IPS-20b (cell line): ENCODE measurements around the gene NUB1.

Experiments
- H3K27ac ChIP-seq: one replicate; pipeline ENCODE4 v1.5.1; 2013; ENCODE audit warnings: low read length
- H3K27me3 ChIP-seq: 2 replicates; pipeline ENCODE4 v1.6.1; 2013; ENCODE audit warnings: mild to moderate bottlenecking, low read length, inconsistent platforms; ENCODE audit not compliant: insufficient read depth
- H3K36me3 ChIP-seq: 2 replicates; pipeline ENCODE4 v1.6.1; 2013; ENCODE audit warnings: low read depth, mild to moderate bottlenecking, inconsistent platforms, low read length, moderate library complexity; ENCODE audit not compliant: insufficient read depth
- H3K4me1 ChIP-seq: 2 replicates; pipeline ENCODE4 v1.6.1; 2013; ENCODE audit warnings: mild to moderate bottlenecking, control low read depth, inconsistent platforms, low read length, moderate library complexity; ENCODE audit not compliant: insufficient read depth
- H3K4me3 ChIP-seq: 2 replicates; pipeline ENCODE4 v1.5.1; 2013; ENCODE audit warnings: mild to moderate bottlenecking, low read length, inconsistent platforms
- H3K9ac ChIP-seq: 2 replicates; pipeline ENCODE4 v1.6.1; 2013; ENCODE audit warnings: low read depth, mild to moderate bottlenecking, inconsistent platforms, low read length, moderate library complexity
- H3K9me3 ChIP-seq: 2 replicates; pipeline ENCODE4 v1.6.1; 2013; ENCODE audit warnings: mild to moderate bottlenecking, low read depth, low read length, inconsistent platforms; ENCODE audit not compliant: insufficient read depth

Gene NUB1

GRCh38 chr7:151387161-151388006, 45.8 kb downstream of the NUB1 start:
- Histone ChIP-seq H3K4me1 (no peaks in the 10 kb centered on the region; the same call in 1 of the 2 replicates), H3K27me3 (peaks cover 25% of the 10 kb centered on the region), H3K9me3 (no peaks in the 10 kb centered on the region), H3K4me3 (no peak overlapping the region), H3K36me3 (no peaks in the 10 kb centered on the region), H3K27ac (no peak overlapping the region), H3K9ac (no peak overlapping the region)

GRCh38 chr7:151388007-151388297, 46.3 kb downstream of the NUB1 start:
- Histone ChIP-seq H3K4me3 (no peak overlapping the region), H3K9me3 (no peaks in the 10 kb centered on the region), H3K27ac (no peak overlapping the region), H3K27me3 (peaks cover 19% of the 10 kb centered on the region), H3K4me1 (no peaks in the 10 kb centered on the region), H3K36me3 (no peaks in the 10 kb centered on the region), H3K9ac (no peak overlapping the region)

GRCh38 chr7:151388430-151388829, 46.8 kb downstream of the NUB1 start:
- H3K27me3 ChIP-seq = peaks cover 14% of the 10 kb centered on the region
- H3K9me3 ChIP-seq = no peaks in the 10 kb centered on the region
- H3K4me3 ChIP-seq = no peak overlapping the region

GRCh38 chr7:151389096-151389767, 47.6 kb downstream of the NUB1 start:
- Histone ChIP-seq H3K36me3 (no peaks in the 10 kb centered on the region), H3K9ac (no peak overlapping the region), H3K9me3 (no peaks in the 10 kb centered on the region), H3K27ac (no peak overlapping the region), H3K4me1 (no peaks in the 10 kb centered on the region), H3K4me3 (no peak overlapping the region), H3K27me3 (peaks cover 6% of the 10 kb centered on the region)

More at GRCh38 chr7:151388430-151388829, 46.8 kb downstream of the NUB1 start:
- Histone ChIP-seq H3K9ac (no peak overlapping the region), H3K36me3 (no peaks in the 10 kb centered on the region), H3K27ac (no peak overlapping the region), H3K4me1 (no peaks in the 10 kb centered on the region)

- Histone ChIP-seq H3K36me3 (no peaks in the 10 kb centered on the region), H3K4me1 (no peaks in the 10 kb centered on the region), H3K27ac (no peak overlapping the region), H3K27me3 (no peaks in the 10 kb centered on the region), H3K4me3 (no peak overlapping the region), H3K9me3 (no peaks in the 10 kb centered on the region), H3K9ac (no peak overlapping the region)
These were observed 48.4 kb downstream of the NUB1 start for GRCh38 chr7:151389768-151390597.

GRCh38 chr7:151390598-151391357, 49.2 kb downstream of the NUB1 start:
- no peaks in the 10 kb centered on the region for H3K4me1 ChIP-seq
- H3K4me3 ChIP-seq = no peak overlapping the region
- no peaks in the 10 kb centered on the region for H3K9me3 ChIP-seq
- H3K36me3 ChIP-seq = no peaks in the 10 kb centered on the region
- H3K27ac ChIP-seq = no peak overlapping the region
- H3K27me3 ChIP-seq = no peaks in the 10 kb centered on the region
- H3K9ac ChIP-seq = no peak overlapping the region

- Histone ChIP-seq H3K9ac (no peak overlapping the region), H3K36me3 (no peaks in the 10 kb centered on the region), H3K4me3 (no peak overlapping the region), H3K9me3 (no peaks in the 10 kb centered on the region), H3K27me3 (no peaks in the 10 kb centered on the region), H3K4me1 (no peaks in the 10 kb centered on the region), H3K27ac (no peak overlapping the region)
These were observed 49.7 kb downstream of the NUB1 start for GRCh38 chr7:151391358-151391730.

GRCh38 chr7:151392002-151392401, 50.4 kb downstream of the NUB1 start:
- H3K27me3 ChIP-seq = no peaks in the 10 kb centered on the region

GRCh38 chr7:151392426-151392825, 50.8 kb downstream of the NUB1 start:
- no peak overlapping the region for H3K27ac ChIP-seq
- H3K27me3 ChIP-seq = no peaks in the 10 kb centered on the region
- no peak overlapping the region for H3K4me3 ChIP-seq
- H3K36me3 ChIP-seq = no peaks in the 10 kb centered on the region
- no peaks in the 10 kb centered on the region for H3K9me3 ChIP-seq
- no peak overlapping the region for H3K9ac ChIP-seq
- H3K4me1 ChIP-seq = no peaks in the 10 kb centered on the region

More at GRCh38 chr7:151392002-151392401, 50.4 kb downstream of the NUB1 start:
- no peaks in the 10 kb centered on the region for H3K9me3 ChIP-seq
- H3K4me3 ChIP-seq = no peak overlapping the region
- H3K4me1 ChIP-seq = no peaks in the 10 kb centered on the region
- H3K9ac ChIP-seq = no peak overlapping the region
- no peak overlapping the region for H3K27ac ChIP-seq
- no peaks in the 10 kb centered on the region for H3K36me3 ChIP-seq

- Histone ChIP-seq H3K27me3 (no peaks in the 10 kb centered on the region), H3K4me1 (no peaks in the 10 kb centered on the region), H3K36me3 (peaks cover 5% of the 10 kb centered on the region), H3K9ac (no peak overlapping the region), H3K27ac (no peak overlapping the region), H3K4me3 (no peak overlapping the region), H3K9me3 (no peaks in the 10 kb centered on the region)
These were observed 51.7 kb downstream of the NUB1 start for GRCh38 chr7:151393031-151393977.
